GM12892 (cell line): Measurements from ENCODE around the gene C17orf58.
"Not testable (repeated sequence)": the region's sequence is repeated elsewhere in the genome, so short reads cannot be mapped to it uniquely, and the experiment has no call there.

Experiments
- DNase-seq: peaks from one replicate; pipeline ENCODE4 v3.0.0; 2011; ENCODE audit not compliant: insufficient read length
- FAIRE-seq: peaks from 2 replicates; lab custom pipeline; 2011; peaks lifted over from hg19 to GRCh38; lab: Jason Lieb, UNC
- POLR2A ChIP-seq: IDR thresholded peaks from 2 replicates; pipeline ENCODE4 v1.6.1; 2011; ENCODE audit warnings: low read depth, low read length, control low read depth
- POLR2AphosphoS5 ChIP-seq: IDR thresholded peaks from 2 replicates; pipeline ENCODE4 v1.6.1; 2011; ENCODE audit warnings: low read depth, low read length, control low read depth
- TAF1 ChIP-seq: IDR thresholded peaks from 2 replicates; pipeline ENCODE4 v1.6.1; 2011; ENCODE audit warnings: low read depth, mild to moderate bottlenecking, control low read depth, low read length, borderline replicate concordance

C17orf58 gene

DNA sequence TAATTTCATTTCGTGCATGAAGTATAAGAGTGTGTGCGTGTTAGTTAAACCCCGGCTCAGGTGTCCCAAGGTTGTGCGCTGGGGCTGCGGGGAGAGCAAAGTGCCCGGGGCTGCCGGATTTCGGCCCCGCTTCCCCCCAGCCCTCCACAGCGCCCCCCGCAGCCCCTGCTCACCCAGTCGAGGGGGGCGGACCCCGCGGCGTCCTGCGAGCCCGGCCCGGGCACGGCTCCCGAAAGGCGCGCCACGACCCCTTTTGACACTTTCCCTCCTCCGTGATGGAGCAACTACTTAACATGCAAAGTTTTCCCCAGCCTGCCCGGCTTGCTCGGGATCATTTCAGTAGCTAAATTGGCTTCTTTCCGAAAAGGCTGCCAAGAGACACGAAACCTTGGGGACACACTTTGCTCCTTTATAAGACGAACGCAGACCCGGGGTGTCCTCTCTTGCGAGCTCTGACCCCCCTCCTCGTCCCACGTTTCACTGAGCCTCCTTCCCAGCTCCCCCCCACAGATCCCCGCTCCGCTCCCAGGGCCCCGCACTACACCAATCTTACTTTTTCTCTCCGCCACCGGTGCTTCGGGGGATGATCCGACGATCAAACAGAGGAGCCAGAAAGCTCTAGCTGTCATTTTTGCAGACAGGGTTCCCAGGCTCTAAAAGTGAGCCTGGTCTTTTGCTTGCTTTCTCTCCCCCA is 552 bp downstream of the C17orf58 start:
- TF ChIP-seq TAF1 (no peak), POLR2AphosphoS5 (no peak)
- FAIRE-seq, result no peak
- peak; percentile 27 for DNase-seq

DNA sequence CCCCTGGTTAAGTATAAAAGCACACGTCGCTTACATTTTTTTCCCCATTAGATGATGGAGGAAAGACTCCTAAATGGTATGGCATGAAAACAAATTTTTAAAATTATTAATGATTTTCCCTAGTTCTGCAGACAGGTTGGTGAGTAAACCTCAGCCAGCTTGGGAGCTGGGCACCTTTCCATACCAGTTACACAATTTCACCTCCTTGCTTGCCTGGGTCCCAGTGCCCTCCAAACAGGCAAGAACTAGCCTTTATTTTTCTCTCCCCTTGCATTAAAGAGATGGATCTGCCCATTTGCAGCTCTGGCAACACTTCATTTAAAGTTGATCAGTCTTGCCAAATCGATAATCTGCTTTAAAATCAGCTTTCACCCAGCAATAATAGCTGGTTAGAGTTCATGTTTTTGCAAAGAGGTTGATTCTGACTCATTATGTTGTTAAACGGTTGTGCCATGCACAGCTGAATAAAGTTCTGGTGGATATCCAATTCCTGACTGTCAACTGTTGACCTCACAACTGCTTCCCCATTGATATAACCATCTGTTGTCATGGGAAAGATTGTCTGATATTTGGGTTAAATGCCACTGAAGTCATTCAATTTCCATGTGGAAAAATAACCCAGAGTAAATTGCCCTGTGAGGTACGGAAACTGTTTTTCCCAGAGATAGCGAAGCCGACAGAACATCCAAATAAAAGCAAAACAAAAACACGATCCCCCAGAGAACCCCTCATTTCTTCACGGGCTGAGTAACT is 1.3 kb downstream of the C17orf58 start:
- no peak for DNase-seq

DNA sequence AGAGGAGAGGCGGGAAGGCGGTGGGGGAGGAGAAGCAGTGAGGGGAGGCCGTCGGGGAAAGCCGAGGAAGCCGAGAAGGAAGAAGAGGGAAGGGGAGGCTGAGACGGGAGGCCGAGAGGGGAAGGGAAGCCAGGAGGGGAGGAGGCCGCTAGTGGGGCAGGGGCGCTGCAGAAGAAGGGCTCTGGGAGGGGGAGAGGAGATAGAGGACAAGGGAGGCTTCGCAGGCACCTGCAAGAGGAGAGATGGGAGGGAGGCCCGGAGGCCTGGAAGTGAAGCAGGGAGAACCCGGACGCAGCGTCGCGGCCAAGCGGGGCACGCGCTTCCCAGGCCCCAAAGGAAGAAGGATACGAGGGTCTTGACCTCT is 2.3 kb downstream of the C17orf58 start:
- DNase-seq (peak; percentile 29), FAIRE-seq (no peak)
- TF ChIP-seq POLR2AphosphoS5, result no peak
- TF ChIP-seq POLR2A, result no peak
- no peak for TF ChIP-seq TAF1

More for the DNA sequence above, 1.3 kb downstream of the C17orf58 start:
- TF ChIP-seq POLR2A, result no peak
- TF ChIP-seq TAF1, result no peak
- TF ChIP-seq POLR2AphosphoS5, result no peak
- no peak for FAIRE-seq

DNA sequence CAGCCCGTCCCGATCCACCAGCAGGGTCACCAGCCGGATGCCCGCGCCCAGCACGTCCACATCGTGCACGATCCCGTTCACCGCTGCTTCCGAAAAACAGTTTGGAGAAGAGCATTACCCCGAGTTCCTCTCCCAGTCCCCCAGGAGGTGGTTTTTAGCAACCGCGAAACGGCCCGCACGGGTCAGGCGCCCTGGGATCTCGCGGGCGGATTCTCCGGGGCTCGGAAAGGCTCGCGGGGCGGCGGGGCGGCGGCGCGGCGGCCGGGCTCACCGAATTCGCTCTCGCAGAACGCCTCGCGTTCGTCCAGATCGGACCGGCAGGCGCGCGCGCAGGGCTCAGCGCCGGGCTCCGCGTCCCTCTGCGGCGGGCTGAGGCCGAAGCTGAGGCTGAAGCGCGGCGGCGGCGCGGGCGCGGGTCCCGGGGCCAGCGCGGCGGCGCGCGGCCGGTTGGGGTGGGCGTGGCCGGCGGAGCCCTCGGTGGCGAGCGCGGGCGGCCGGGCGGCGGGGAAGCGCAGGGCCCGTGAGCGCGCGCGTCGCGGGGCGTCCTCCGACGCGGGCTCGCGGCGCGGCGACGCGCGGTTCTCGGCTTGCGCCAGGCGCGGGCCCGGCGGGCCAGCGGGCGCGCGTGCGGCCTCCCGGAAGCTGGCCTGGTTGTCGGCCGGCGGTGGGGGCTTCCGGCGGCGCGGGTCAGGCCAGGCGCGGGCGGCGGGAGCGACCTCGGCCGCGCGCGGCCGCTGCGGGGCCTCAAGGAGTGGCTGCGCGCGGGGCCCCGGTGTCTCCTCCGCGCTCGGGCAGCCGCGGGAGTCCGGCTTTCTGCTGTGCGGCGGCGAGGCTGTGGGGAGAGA is 2.9 kb downstream of the C17orf58 start:
- TF ChIP-seq POLR2AphosphoS5, result no peak
- peak; percentile 55; the same call in 1 of the 2 replicates for TF ChIP-seq POLR2A
- FAIRE-seq (peak; percentile 94), DNase-seq (peak; percentile 65)

DNA sequence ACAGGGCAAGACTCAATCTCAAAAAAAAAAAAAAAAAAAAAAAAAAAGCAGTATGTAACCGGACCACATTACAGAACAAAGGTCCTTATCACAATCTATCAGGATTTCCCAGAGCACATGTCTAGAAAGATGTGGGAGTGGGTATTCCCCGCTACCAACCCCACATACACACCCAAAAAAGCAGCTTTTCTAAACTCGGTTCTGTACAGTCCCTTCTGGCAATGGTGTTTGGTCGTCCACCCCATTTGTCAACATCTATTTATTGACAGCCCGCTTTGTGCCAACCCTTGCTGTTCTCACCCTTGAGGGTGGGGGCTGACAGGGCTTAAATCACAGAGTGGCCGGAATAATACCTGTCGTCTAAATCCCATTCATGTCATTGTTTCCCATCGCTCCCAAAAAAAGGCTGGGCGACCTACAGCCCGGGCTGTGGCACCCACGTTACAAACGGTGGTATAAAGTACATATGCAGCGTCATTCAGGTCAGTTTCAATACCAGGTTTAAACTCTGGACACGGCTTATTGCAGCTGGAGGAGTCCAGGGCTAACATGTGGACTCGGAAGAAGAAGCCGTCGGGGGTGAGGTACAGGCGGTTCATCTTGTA is 3.6 kb downstream of the C17orf58 start:
- TF ChIP-seq TAF1, result no peak
- TF ChIP-seq POLR2A, result no peak
- TF ChIP-seq POLR2AphosphoS5, result no peak
- DNase-seq, result no peak
- peak; percentile 27 for FAIRE-seq

DNA sequence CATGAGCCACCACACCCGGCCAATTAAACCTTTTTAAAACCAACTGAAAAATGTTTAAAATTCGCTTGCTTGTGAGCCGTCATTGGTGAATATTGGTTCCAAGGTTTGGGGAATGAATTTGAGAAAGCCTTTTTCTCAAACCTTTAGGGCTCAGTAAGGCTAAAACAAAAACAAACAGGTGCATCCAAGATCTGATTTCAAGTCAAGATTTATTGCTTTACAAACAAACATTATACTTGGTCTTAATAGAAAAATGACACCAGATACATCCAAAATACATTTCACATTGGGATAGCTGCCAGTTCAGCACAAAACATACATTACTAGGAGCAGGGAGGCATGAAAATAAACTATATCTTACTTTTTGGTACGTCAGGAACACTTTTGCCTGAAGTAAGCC is 5.4 kb downstream of the C17orf58 start:
- DNase-seq, result no peak
- no peak for FAIRE-seq
- no peak for TF ChIP-seq POLR2AphosphoS5
- TF ChIP-seq TAF1, result no peak
- no peak for TF ChIP-seq POLR2A

DNA sequence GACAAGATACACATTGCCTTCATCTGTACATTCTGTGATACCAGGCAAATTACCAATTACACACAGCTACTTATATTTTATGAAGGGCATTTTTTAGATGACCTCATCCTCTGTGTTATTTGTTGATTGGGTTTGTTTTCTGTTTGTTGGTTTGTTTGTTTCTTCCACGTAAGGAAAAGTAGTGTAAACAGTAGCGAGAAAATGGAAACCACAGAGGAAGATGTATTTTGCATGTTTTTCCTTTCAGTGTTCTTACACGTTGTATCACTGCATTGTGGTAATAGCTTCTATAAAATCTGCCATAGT is 12.9 kb downstream of the C17orf58 start:
- TF ChIP-seq TAF1 (no peak), POLR2A (no peak), POLR2AphosphoS5 (no peak)
- DNase-seq (no peak), FAIRE-seq (no peak)

DNA sequence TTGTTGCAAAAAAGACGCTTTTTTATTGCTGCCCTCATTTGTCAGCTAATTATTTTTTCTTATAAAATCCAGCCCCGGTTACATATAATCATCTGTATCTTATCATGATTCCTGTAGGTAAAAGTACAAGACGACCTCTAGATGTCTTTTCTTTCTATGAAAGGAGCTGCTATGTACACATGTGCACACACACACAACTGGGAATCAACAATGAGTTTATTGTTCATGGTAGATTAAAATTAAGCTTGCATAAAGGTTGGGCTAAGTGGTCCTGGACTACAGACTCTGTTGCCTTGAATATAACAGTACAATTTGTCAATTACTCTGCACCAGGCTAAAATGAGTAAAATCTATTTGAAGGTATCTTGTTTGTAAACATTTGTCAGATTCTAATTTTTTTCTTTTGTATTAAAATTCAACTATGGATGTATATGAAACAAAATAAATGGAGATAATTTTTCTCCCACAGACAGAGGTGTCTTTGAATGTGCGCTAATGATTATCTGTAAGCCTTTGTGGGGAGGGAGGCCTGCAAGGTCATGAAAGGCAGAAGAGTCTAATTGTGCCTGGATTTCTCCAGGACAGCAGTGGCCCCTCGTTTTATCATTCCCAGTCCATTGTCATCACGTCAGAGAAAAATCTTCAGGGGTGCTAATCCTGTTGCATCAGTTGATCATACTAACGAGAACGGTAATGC is 13.4 kb downstream of the C17orf58 start:
- DNase-seq (no peak), FAIRE-seq (no peak)
- TF ChIP-seq POLR2AphosphoS5, result no peak
- no peak for TF ChIP-seq TAF1
- TF ChIP-seq POLR2A, result no peak

DNA sequence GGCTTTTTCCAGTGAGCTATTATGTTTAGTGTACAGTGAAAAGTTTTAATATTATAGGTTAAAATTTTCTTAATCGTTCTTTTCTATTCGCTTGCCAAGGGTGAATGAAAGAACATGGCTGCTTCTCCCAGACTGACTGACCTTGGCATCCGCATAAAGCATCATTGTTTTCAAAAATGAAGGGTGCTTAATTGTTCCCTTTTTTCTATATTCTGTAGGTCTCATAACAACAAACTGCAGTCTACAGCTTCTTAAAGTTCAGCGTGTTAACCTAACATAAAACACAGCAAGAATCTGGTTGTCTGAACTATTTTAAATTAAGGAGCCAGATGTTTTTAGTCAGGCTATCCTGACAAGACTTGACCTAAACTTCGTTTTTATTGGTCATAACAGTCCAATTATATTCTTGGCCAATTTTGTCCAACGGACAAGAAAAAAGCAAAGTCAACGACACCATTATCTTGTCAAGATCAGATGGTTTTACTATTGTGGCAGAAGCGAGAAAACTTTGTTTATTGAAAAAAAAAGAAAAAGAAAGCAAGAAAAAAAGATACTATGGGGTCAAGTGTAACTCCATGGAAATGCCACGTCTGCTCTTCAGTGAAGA is 14.1 kb downstream of the C17orf58 start:
- no peak for DNase-seq
- TF ChIP-seq POLR2AphosphoS5 (no peak), POLR2A (no peak), TAF1 (no peak)
- FAIRE-seq, result no peak

DNA sequence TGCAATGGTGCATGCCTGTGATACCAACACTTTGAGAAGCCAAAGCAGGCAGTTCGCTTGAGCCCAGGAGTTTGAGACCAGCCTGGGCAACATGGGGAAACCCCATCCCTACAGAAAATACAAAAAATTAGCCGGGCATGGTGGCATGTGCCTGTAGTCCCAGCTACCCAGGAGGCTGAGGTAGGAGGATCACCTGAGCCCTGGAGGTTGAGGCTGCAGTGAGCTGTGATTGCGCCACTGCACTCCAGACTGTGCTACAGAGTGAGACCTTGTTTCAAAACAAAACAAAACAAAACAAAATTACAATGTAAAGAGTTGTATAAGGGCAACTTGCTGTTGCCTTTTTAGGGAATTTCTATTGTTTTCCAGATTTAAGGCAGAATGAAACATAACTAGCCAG is 15.4 kb downstream of the C17orf58 start:
- FAIRE-seq, DNase-seq: not testable (repeated sequence)

DNA sequence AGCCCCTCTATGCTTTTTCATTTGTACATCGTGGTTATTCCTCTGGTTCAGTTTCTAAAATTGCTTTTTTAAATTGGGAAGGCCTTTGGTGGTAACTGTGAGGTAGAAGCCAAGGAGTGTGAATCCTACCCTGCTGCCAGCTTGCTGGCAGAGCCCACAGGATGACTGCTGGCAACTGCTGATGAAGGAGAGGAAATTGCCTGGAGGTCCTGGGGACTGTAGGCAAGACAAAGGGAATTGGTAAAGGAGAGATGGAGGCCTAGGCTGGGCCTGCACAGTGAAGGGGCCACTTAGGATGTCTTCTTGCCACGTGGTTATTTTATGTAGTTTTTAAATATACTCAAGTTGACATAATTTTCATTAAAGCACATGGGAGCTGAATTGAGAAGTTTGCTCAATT is 15.8 kb downstream of the C17orf58 start:
- no peak for DNase-seq

DNA sequence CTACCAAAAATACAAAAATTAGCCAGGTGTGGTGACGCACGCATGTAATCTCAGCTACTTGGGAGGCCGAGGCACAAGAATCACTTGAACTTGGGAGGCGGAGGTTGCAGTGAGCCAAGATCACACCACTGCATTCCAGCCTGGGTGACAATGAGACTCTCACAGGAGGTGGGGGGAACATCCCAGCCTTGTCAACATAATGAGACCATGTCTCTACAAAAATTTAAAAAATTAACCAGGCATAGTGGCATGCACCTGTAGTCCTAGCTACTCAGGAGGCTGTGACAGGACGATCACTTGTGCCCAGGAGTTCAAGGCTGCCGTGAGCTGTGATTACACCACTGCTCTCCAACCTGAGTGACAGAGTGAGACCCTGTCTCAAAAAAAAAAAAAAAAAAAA is 20.0 kb downstream of the C17orf58 start:
- FAIRE-seq, DNase-seq: not testable (repeated sequence)

More for the DNA sequence above, 15.8 kb downstream of the C17orf58 start:
- TF ChIP-seq POLR2AphosphoS5 (no peak), POLR2A (no peak), TAF1 (no peak)
- FAIRE-seq, result no peak
